ENCODE data around the gene BSG.
A peak's percentile ranks its signal among the peaks of the same experiment; 100 is the strongest.
"Not testable (repeated sequence)": the region's sequence is repeated elsewhere in the genome, so short reads cannot be mapped to it uniquely, and the experiment has no call there.

BSG gene

DNA sequence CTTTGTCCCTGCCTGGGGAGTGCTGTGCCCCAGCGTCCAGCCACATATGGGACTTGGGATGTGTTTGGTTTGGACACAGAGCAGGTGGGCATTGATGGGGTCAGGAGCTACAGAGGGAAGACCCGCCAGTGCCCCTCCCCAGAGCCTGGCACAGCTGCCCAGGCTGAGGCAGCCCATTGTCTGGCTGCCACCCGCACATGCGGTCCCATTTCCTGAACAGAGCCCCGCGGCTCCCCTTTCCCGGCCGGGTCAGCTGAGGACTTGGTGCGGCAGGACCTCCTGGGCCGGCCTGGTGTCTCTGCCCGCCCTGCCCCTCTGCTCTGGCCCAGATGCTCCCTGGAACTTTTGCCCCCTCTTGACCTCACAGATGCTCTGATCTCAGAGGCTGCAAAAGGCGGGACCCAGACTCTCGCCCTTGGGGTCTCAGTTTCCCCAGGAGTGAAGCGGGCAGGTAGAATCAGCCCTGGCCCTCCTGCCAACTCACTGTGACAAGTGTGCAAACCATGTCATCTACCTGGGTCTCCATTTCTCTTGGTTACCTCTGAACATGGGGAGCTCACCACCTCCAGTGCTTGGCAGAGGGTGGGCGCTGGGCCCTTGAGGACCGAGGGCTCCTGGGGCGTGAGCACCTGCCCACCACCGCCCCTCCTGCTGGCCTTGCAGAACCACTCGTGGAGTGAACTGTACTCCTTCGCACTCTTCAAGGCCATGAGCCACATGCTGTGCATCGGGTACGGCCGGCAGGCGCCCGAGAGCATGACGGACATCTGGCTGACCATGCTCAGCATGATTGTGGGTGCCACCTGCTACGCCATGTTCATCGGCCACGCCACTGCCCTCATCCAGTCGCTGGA is 35.1 kb downstream of the BSG start:
- no peak for DNase-seq

GRCh38 chr19:608155-609003 is 36.0 kb downstream of the BSG start:
- no peak for DNase-seq

DNA sequence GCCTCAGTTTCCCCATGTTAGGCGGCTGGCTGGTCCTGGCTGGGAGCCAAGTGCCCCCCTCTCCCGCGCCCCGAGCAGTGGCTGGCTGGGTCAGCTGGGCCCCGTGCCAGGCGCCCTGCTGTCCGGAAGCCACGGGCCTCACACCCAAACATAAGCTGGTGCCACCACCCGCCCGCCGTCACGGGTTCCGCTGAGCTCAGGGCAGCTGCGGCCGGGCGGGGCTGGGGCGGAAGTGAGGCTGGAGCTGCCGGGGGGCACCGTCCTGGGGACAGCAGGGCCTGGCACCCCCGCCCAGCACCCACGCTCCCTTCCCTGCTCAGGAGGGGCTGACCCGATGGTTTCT is 36.6 kb downstream of the BSG start:
- no peak for DNase-seq

DNA sequence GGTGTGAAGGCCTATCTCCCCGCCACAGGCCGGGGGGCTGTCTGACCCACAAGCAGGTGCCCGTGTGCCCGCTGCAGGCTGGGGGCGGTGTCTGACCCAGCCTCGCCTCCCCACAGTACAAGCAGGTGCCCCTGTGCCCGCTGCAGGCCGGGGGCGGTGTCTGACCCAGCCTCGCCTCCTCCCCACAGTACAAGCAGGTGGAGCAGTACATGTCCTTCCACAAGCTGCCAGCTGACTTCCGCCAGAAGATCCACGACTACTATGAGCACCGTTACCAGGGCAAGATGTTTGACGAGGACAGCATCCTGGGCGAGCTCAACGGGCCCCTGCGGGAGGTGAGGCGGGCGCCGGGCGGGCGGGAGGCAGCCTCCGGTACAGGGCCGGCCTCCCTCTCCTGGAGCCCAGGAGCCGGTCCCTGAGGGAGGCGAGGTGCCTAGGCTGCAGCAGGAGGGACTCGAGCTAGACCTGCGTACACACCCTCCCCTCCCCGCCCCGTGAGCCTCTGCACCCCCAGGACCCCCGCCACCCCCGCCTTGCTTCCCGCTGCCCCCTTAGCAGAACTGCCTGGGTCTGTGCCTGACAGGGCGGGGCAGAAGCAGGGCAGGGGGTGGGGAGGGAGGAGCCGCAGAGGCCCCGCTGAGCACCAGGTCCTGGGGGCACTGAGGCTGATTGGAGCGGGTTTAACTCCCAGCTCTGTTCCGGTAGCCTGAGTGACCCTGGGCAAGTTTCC is 37.8 kb downstream of the BSG start:
- DNase-seq = no peak

DNA sequence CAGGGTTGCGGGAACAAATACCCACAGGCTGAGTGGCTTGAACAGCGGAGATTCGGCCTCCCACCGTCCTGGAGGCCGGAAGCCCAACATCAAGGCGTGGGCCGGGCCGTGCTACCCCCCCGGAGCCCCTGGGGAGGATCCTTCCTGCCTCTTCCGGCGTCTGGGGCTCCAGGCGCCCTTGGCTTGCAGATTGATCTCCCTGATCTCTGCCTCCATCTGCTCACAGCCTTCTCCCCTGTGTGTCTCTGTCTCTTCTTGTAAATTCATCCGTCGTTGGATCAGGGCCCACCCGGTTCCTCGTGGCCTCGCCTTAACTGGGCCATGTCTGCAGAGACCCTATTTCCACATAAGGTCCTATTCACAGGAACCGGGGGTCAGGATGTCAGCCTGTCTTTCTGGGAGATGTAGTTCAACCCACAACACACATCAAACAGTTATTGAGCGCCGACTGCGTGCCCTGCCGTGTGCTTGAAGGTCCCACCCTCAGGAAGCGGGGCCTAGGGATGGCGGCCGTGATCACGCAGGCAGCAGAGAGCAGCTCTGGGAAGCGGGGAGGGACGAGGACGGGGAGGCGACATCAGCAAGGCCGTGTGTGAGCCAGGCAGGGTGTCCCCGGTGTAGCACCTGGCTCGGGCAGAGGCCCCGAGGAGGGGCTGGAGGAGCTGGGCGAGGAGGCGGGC is 38.5 kb downstream of the BSG start:
- peak; percentile 39 to 57 for DNase-seq

DNA sequence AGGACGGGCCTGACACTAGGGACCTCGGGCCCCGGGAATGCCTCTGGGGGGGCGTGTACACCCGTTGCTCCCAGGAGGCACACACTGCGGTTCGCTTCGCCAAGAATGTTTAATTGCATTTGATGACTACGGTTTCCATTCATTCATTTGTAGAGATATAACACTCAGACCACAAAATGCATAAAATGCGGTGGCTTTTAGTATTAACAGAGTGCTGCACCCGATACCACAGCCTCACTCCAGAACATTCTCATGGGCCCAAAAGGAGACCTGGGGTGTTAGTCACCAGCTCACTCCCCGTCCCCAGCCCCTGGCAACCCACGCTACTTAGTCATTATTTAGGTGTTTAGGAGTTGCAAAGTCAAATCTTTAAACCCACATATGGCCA is 39.1 kb downstream of the BSG start:
- DNase-seq = peak; percentile 56 to 71

GRCh38 chr19:612941-613340 is 40.5 kb downstream of the BSG start:
- DNase-seq = no peak

DNA sequence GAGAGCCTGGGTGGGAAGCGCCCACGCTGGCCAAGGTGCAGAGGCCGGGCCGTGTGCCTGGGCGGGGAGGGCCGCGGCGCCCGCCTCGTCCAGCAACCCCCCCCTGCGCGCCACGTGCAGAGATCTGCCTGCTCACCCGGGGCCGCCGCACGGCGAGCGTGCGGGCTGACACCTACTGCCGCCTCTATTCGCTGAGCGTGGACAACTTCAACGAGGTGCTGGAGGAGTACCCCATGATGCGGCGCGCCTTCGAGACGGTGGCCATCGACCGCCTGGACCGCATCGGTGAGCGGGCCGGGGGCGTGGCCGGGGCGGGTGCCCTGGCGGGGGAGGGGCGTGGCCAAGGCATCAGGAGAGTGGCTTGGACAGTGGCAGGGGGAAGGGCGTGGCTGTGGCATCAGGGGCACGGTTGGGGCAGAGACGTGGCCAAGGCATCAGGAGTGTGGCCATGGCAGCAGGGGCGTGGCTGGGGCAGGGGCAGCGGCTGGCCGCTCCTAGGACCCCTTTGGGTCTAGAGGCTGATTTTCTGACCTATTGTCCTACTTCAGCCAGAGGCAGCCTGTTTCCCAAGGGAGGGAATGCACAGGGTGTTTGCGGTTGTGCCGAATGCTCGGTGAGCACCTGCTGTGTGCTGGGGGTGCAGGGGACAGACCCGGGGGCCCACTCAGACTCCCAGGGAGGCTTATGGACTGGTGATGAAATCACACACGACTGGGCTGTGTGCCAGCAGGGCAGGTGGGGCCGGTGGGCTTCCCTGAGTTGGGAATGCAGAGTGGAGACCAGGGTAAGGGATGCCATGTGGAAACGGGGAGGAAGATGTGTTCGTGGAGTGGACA is 41.6 kb downstream of the BSG start:
- no peak for DNase-seq

- no peak for DNase-seq
Observed at GRCh38 chr19:615619-616018, 43.2 kb downstream of the BSG start.

DNA sequence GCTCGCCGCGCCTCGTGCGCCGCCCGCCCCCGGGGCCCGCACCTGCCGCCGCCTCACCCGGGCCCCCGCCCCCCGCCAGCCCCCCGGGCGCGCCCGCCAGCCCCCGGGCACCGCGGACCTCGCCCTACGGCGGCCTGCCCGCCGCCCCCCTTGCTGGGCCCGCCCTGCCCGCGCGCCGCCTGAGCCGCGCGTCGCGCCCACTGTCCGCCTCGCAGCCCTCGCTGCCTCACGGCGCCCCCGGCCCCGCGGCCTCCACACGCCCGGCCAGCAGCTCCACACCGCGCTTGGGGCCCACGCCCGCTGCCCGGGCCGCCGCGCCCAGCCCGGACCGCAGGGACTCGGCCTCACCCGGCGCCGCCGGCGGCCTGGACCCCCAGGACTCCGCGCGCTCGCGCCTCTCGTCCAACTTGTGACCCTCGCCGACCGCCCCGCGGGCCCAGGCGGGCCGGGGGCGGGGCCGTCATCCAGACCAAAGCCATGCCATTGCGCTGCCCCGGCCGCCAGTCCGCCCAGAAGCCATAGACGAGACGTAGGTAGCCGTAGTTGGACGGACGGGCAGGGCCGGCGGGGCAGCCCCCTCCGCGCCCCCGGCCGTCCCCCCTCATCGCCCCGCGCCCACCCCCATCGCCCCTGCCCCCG is 43.8 kb downstream of the BSG start:
- no peak for DNase-seq

DNA sequence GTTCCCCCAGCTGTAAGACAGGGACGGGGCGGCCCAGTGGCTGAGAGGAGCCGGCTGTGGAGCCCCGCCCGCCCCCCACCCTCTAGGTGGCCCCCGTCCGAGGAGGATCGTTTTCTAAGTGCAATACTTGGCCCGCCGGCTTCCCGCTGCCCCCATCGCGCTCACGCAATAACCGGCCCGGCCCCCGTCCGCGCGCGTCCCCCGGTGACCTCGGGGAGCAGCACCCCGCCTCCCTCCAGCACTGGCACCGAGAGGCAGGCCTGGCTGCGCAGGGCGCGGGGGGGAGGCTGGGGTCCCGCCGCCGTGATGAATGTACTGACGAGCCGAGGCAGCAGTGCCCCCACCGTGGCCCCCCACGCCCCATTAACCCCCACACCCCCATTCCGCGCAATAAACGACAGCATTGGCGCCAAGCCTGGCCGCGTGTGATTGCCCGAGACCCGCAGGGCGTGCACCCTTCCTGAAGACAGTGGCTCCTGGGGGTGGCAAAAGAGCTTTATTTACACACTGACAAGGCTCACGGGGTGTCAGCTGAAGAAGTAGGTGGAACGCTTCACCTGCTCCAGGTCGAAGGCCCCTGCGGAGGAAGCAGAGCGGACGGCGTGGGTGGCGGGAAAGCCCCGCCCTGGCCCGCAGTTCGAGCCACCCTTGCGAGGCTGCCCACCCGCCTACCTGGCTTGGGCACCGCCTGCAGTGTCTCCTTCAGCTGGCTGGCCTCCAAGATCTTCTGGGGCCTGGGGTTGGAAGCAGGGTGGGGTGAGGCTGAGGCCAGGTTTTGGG is 44.5 kb downstream of the BSG start:
- no peak for DNase-seq

DNA sequence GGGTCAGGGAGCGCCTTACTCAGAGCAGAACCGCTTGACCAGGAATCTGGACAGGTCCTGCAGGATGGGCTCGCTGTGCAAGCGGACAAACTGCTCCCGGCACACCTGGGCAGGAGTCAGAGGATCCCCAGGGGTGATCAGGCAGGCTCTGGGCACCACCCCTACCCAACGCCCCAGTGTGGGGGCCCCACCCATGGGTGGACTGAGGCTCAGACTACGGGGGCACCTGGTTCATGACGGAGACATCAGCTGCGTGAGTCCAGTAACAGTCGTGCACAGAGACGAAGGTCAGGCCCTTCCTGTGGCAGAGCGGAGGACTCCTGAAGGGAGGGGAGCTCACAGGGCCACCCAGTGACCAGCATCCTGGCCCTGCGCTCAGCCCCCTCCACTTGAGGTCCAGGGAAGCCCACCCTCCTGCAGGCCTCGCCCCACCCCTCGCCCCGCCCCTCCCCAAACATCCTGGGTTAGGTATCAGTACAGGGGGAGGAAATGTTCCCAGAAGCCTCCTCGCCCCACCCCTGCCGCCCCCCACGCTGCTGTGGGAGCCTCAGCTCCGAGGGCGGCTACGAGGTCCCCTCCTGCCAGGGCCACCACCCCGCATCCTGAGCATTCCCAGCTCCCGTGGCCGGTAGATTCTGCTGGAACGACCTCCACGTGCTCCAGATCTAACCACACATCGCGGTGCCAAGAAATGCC is 45.3 kb downstream of the BSG start:
- no peak for DNase-seq

GRCh38 chr19:618247-618619 is 45.8 kb downstream of the BSG start:
- no peak for DNase-seq

GRCh38 chr19:618674-619285 is 46.4 kb downstream of the BSG start:
- no peak for DNase-seq

DNA sequence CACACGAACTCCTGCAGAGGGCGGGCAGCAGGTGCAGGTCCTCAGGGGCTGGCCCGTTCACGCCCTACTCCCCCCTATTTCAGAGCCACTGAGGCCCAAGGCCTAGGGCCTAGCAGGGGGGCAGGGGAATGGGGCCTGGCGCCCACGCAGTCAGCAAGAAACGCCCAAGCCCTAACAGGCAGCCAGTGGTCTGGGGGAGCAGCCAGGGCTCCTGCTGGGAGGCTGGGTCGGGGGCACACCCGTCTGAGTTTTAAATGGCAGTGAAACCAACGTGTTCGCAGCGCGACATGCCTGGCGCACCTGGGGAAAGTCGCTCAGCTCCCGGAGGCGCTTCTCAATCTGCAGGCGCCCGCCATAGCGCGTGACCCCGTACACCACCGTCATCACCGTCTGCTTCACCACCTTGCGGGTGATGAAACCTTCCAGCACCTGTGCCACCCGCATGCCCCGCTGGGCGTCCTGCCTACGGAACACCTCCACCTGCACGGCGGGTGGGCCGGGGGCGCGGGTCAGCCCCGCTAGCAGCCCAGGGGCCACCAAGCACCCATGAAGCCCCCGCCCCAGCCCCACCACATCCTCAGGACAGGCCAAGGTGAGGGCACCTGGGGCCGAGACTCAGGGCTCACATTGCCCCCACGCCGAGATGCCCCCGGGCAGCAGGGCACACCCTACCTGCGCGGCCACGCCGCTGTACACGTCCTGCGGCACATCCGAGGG is 47.0 kb downstream of the BSG start:
- DNase-seq = no peak

GRCh38 chr19:620166-620862 is 47.9 kb downstream of the BSG start:
- no peak for DNase-seq

DNA sequence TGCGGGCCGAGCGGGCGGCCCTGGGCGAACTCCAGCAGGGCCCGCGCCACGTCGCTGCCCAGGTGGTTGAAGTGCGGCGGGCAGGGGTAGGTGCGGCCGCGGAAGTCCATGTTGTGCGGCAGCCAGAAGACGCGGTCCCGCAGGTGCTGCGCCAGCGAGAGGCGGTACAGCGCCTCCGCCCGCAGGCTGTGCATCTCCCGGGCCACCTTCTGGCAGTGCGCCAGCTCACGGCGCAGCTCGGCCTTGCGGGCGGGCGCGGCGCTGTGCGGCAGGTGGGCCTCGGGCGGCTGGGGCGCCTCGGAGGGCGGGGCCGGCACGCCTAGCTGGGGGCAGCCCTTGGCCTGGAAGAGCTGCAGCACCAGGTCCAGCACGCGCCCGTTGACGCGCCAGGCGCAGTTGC is 48.8 kb downstream of the BSG start:
- DNase-seq = not testable (repeated sequence)

GRCh38 chr19:621819-622218 is 49.4 kb downstream of the BSG start:
- no peak for DNase-seq

Data from stimulated activated CD4-positive, alpha-beta T cell treated with anti-CD3 and anti-CD28 coated beads, Interleukin-4, amount 100 ng/mL, for 4 hours (primary cell).